ENCODE measurements around the gene PGAP6.
"Not testable (repeated sequence)": the region's sequence is repeated elsewhere in the genome, so short reads cannot be mapped to it uniquely, and the experiment has no call there.

The PGAP6 gene

DNA sequence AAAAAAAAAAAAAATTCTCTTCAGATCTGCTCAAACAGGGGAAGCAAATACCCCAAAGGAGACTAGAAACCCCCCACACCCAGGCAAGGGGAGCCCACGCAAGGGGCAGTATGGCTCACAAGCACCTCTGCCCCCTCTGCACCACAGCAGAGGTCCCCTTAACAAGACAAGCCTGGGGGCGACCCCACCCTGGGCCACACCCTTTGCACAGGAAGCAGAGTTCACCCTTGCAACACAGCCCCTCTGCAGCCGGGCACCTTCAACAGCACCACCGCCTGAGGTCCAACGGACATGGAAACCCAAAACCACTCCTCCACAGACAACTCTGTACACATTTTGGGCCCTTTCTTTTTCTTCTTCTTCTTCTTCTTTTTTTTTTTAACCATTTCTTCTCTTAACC is 42.1 kb downstream of the PGAP6 start:
- peak in 2 of 3 donors; percentile 56 to 64 for DNase-seq
- peaks cover 0 to 47% (median 32%) of the 10 kb centered on the region in 4 experiments for H3K4me1 ChIP-seq (ENCODE audit: control extremely low read depth in 1 of 4, control insufficient read depth in 4 of 4, insufficient read depth in 4 of 4, low read length in 3 of 4)
- H3K27ac ChIP-seq (ENCODE audit: insufficient read depth in 1 of 2, low read depth in 1 of 2, low read length in 2 of 2, poor library complexity in 1 of 2, severe bottlenecking in 2 of 2) = peak overlapping the region in 1 of 2 experiments; percentile 14
- ChIA-PET POLR2A (interaction anchor here (0.6 kb wide), 1 partner anchor 13 kb away, joined by 3 read pairs; the partner anchor contains the start of gene AXIN1), CTCF (interaction anchor here (0.7 to 5.3 kb wide), 3 partner anchors 10 to 148 kb away, joined by 3 to 30 read pairs (median 4); no protein-coding TSS in a partner anchor)
- H3K27me3 ChIP-seq (replicated peaks in 2 of 5; ENCODE audit: control insufficient read depth in 4 of 5, insufficient read depth in 5 of 5, low read length in 4 of 5) = no peaks in the 10 kb centered on the region
- no peaks in the 10 kb centered on the region for H3K9me3 ChIP-seq (ENCODE audit: control extremely low read depth in 1 of 5, control insufficient read depth in 4 of 5, insufficient read depth in 2 of 5, low read depth in 1 of 5, low read length in 4 of 5)
- peaks cover 0 to 16% (median 5%) of the 10 kb centered on the region in 4 experiments for H3K36me3 ChIP-seq (ENCODE audit: control insufficient read depth in 4 of 4, insufficient read depth in 4 of 4, low read length in 3 of 4)
- peak overlapping the region in 3 of 7 experiments; percentile 8 to 34 (median 28) for H3K4me3 ChIP-seq (ENCODE audit: control insufficient read depth in 1 of 7, extremely low read depth in 1 of 7, insufficient read depth in 4 of 7, low read depth in 2 of 7, low read length in 6 of 7)
- 13% methylated on average over 5 of the region's 5 CpGs for WGBS (ENCODE audit: insufficient coverage)

- peaks cover 0 to 10% (median 4%) of the 10 kb centered on the region in 4 experiments for H3K36me3 ChIP-seq (ENCODE audit: control insufficient read depth in 4 of 4, insufficient read depth in 4 of 4, low read length in 3 of 4)
- no peak overlapping the region for H3K4me3 ChIP-seq (ENCODE audit: control insufficient read depth in 1 of 7, extremely low read depth in 1 of 7, insufficient read depth in 4 of 7, low read depth in 2 of 7, low read length in 6 of 7)
- ChIA-PET POLR2A (interaction anchor here (1.7 to 2.0 kb wide), 2 partner anchors 13 to 14 kb away, joined by 6 to 8 read pairs; partner anchors contain the start of gene AXIN1), CTCF (interaction anchor here (0.6 to 5.3 kb wide), 5 partner anchors 9 to 34 kb away, joined by 3 to 30 read pairs (median 4); no protein-coding TSS in a partner anchor)
- peaks cover 0 to 46% (median 34%) of the 10 kb centered on the region in 4 experiments for H3K4me1 ChIP-seq (ENCODE audit: control extremely low read depth in 1 of 4, control insufficient read depth in 4 of 4, insufficient read depth in 4 of 4, low read length in 3 of 4)
- H3K27me3 ChIP-seq (replicated peaks in 2 of 5; ENCODE audit: control insufficient read depth in 4 of 5, insufficient read depth in 5 of 5, low read length in 4 of 5) = no peaks in the 10 kb centered on the region
- WGBS (ENCODE audit: insufficient coverage) = 95% methylated on average over 18 of the region's 21 CpGs
- H3K9me3 ChIP-seq (ENCODE audit: control extremely low read depth in 1 of 5, control insufficient read depth in 4 of 5, insufficient read depth in 2 of 5, low read depth in 1 of 5, low read length in 4 of 5) = no peaks in the 10 kb centered on the region
- no peak overlapping the region for H3K27ac ChIP-seq (ENCODE audit: insufficient read depth in 1 of 2, low read depth in 1 of 2, low read length in 2 of 2, poor library complexity in 1 of 2, severe bottlenecking in 2 of 2)
- DNase-seq = no peak
Measured at GRCh38 chr16:337975-338575, 43.7 kb downstream of the PGAP6 start.

DNA sequence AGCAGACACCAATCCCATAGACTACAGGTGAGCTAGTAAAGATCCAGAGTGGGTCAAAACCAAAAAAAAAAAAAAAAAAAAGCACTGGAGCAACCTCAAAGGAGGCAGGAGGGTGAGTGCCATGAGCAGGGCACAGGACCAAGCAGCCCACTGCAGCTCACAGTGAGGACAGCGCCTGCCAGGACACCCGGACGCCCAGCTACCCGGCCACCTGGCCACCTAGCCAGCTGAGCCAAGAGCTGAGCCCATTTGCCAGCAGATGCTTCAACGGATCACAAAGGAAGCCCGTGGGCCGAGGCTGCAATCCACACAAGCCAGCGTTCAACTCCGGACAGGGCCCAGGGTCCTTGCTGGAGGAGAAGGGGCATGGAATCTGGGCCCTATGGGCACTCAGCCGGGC is 44.3 kb downstream of the PGAP6 start:
- H3K4me1 ChIP-seq (ENCODE audit: control extremely low read depth in 1 of 4, control insufficient read depth in 4 of 4, insufficient read depth in 4 of 4, low read length in 3 of 4) = peaks cover 0 to 46% (median 30%) of the 10 kb centered on the region in 4 experiments
- POLR2A ChIA-PET = interaction anchor here (0.8 to 2.0 kb wide), 3 partner anchors 12 to 14 kb away, joined by 3 to 8 read pairs (median 6); partner anchors contain the start of gene AXIN1

DNA sequence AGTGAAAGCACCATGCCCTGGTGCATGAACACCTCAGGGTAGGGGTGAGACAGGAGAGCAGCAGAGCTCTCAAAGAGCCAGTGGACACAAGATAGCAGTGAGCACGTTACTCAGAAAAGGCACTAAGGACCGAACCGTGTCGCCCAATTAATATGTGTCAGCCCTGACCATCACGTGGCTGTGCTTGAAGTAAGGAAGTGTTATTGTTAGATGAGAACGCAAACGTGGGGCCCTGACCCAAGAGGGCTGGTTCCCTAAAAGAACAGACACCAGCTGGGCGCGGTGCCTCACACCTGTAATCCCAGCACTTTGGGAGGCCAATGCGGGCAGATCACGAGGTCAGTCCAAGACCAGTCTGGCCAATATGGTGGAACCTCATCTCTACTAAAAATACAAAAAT is 45.5 kb downstream of the PGAP6 start:
- H3K27me3 ChIP-seq (replicated peaks in 2 of 5; ENCODE audit: control insufficient read depth in 4 of 5, insufficient read depth in 5 of 5, low read length in 4 of 5) = no peaks in the 10 kb centered on the region
- no peaks in the 10 kb centered on the region for H3K9me3 ChIP-seq (ENCODE audit: control extremely low read depth in 1 of 5, control insufficient read depth in 4 of 5, insufficient read depth in 2 of 5, low read depth in 1 of 5, low read length in 4 of 5)
- H3K4me3 ChIP-seq (ENCODE audit: control insufficient read depth in 1 of 7, extremely low read depth in 1 of 7, insufficient read depth in 4 of 7, low read depth in 2 of 7, low read length in 6 of 7) = no peak overlapping the region
- H3K27ac ChIP-seq (ENCODE audit: insufficient read depth in 1 of 2, low read depth in 1 of 2, low read length in 2 of 2, poor library complexity in 1 of 2, severe bottlenecking in 2 of 2) = no peak overlapping the region
- DNase-seq = no peak
- ChIA-PET POLR2A (interaction anchor here (2.0 kb wide), 1 partner anchor 11 kb away, joined by 8 read pairs; no protein-coding TSS in a partner anchor), CTCF (interaction anchor here (1.2 to 5.3 kb wide), 5 partner anchors 9 to 117 kb away, joined by 3 to 30 read pairs (median 4); no protein-coding TSS in a partner anchor)
- WGBS (ENCODE audit: insufficient coverage) = 79% methylated on average over 9 of the region's 11 CpGs
- H3K4me1 ChIP-seq (ENCODE audit: control extremely low read depth in 1 of 4, control insufficient read depth in 4 of 4, insufficient read depth in 4 of 4, low read length in 3 of 4) = peaks cover 0 to 54% (median 36%) of the 10 kb centered on the region in 4 experiments
- no peaks in the 10 kb centered on the region for H3K36me3 ChIP-seq (ENCODE audit: control insufficient read depth in 4 of 4, insufficient read depth in 4 of 4, low read length in 3 of 4)

More for the DNA sequence above, 44.3 kb downstream of the PGAP6 start:
- CTCF ChIA-PET = interaction anchor here (1.2 to 5.3 kb wide), 5 partner anchors 12 to 118 kb away, joined by 3 to 30 read pairs (median 4); no protein-coding TSS in a partner anchor
- Histone ChIP-seq H3K27ac (ENCODE audit: insufficient read depth in 1 of 2, low read depth in 1 of 2, low read length in 2 of 2, poor library complexity in 1 of 2, severe bottlenecking in 2 of 2) (no peak overlapping the region), H3K27me3 (replicated peaks in 2 of 5; ENCODE audit: control insufficient read depth in 4 of 5, insufficient read depth in 5 of 5, low read length in 4 of 5) (no peaks in the 10 kb centered on the region), H3K36me3 (ENCODE audit: control insufficient read depth in 4 of 4, insufficient read depth in 4 of 4, low read length in 3 of 4) (peaks cover 0 to 4% (median 1%) of the 10 kb centered on the region in 4 experiments), H3K9me3 (ENCODE audit: control extremely low read depth in 1 of 5, control insufficient read depth in 4 of 5, insufficient read depth in 2 of 5, low read depth in 1 of 5, low read length in 4 of 5) (no peaks in the 10 kb centered on the region), H3K4me3 (ENCODE audit: control insufficient read depth in 1 of 7, extremely low read depth in 1 of 7, insufficient read depth in 4 of 7, low read depth in 2 of 7, low read length in 6 of 7) (no peak overlapping the region)
- no peak for DNase-seq
- WGBS (ENCODE audit: insufficient coverage) = 96% methylated on average over 7 of the region's 10 CpGs

DNA sequence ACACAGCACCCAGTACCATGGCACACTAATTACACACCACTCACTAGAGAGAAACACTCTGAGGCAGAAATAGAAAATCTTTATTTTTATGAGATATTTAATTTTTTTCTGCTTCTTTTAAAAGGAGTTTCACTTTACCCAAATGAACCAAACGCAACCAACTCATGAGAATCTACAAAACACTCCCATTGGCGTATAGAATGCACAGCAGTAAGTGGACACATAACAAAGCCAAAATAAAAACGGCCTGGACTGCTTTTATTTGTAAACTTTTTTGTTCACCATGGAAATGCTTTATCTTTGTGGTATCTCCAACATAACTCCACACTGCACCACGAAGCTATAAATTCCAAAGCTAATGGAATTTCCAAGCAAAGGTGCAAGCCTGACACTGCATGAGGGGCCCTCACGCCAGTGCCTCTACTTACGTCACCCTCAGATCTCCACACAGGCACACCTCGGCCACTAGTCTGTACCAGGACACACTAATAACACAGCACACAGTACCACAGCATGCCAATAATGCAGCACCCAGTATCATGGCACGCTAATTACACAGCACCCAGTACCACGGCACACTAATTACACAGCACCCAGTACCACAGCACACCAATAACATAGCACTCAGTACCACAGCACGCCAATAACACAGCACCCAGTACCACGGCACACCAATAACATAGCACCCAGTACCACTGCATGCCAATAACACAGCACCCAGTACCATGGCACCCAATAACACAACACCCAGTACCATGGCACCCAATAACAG is 46.7 kb downstream of the PGAP6 start:
- H3K27me3 ChIP-seq (replicated peaks in 2 of 5; ENCODE audit: control insufficient read depth in 4 of 5, insufficient read depth in 5 of 5, low read length in 4 of 5); H3K36me3 ChIP-seq (ENCODE audit: control insufficient read depth in 4 of 4, insufficient read depth in 4 of 4, low read length in 3 of 4); H3K9me3 ChIP-seq (ENCODE audit: control extremely low read depth in 1 of 5, control insufficient read depth in 4 of 5, insufficient read depth in 2 of 5, low read depth in 1 of 5, low read length in 4 of 5); POLR2A ChIA-PET; DNase-seq; H3K4me3 ChIP-seq (ENCODE audit: control insufficient read depth in 1 of 7, extremely low read depth in 1 of 7, insufficient read depth in 4 of 7, low read depth in 2 of 7, low read length in 6 of 7); H3K27ac ChIP-seq (ENCODE audit: insufficient read depth in 1 of 2, low read depth in 1 of 2, low read length in 2 of 2, poor library complexity in 1 of 2, severe bottlenecking in 2 of 2): not testable (repeated sequence)
- peaks cover 0 to 54% (median 33%) of the 10 kb centered on the region in 4 experiments for H3K4me1 ChIP-seq (ENCODE audit: control extremely low read depth in 1 of 4, control insufficient read depth in 4 of 4, insufficient read depth in 4 of 4, low read length in 3 of 4)
- CTCF ChIA-PET = interaction anchor here (1.2 to 2.2 kb wide), 2 partner anchors 10 to 14 kb away, joined by 4 to 6 read pairs; no protein-coding TSS in a partner anchor
- WGBS (ENCODE audit: insufficient coverage) = 100% methylated on average over 3 of the region's 11 CpGs

DNA sequence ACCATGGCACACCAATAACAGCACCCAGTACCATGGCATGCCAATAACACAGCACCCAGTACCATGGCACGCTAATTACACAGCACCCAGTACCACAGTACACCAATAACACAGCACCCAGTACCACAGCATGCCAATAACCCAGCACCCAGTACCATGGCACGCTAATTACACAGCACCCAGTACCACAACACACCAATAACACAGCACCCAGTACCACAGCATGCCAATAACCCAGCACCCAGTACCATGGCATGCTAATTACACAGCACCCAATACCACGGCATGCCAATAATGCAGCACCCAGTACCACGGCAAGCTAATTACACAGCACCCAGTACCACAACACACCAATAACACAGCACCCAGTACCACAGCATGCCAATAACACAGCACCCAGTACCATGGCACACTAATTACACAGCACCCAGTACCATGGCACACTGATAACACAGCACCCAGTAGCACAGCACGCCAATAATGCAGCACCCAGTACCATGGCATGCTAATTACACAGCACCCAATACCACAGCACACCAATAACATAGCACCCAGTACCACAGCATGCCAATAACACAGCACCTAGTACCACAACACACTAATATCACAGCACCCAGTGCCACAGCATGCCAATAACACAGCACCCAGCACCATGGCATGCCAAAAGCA is 47.5 kb downstream of the PGAP6 start:
- H3K4me1 ChIP-seq (ENCODE audit: control extremely low read depth in 1 of 4, control insufficient read depth in 4 of 4, insufficient read depth in 4 of 4, low read length in 3 of 4) = peaks cover 0 to 47% (median 26%) of the 10 kb centered on the region in 4 experiments
- H3K27ac ChIP-seq (ENCODE audit: insufficient read depth in 1 of 2, low read depth in 1 of 2, low read length in 2 of 2, poor library complexity in 1 of 2, severe bottlenecking in 2 of 2); DNase-seq; CTCF ChIA-PET; H3K9me3 ChIP-seq (ENCODE audit: control extremely low read depth in 1 of 5, control insufficient read depth in 4 of 5, insufficient read depth in 2 of 5, low read depth in 1 of 5, low read length in 4 of 5); H3K27me3 ChIP-seq (replicated peaks in 2 of 5; ENCODE audit: control insufficient read depth in 4 of 5, insufficient read depth in 5 of 5, low read length in 4 of 5); H3K36me3 ChIP-seq (ENCODE audit: control insufficient read depth in 4 of 4, insufficient read depth in 4 of 4, low read length in 3 of 4); H3K4me3 ChIP-seq (ENCODE audit: control insufficient read depth in 1 of 7, extremely low read depth in 1 of 7, insufficient read depth in 4 of 7, low read depth in 2 of 7, low read length in 6 of 7); POLR2A ChIA-PET: not testable (repeated sequence)
- WGBS (ENCODE audit: insufficient coverage) = 92% methylated on average over 2 of the region's 5 CpGs
